K562 (cell line): ENCODE measurements around the gene KIF1A. TPM values are rescaled to one million over a fixed set of nuclear protein-coding genes. Genes with fewer than 3 reads are reported as not detected.

Experiments used
- ATAC-seq: fragments of 200-7000 bp; cut with Tn5 transposase; 3 replicates; pipeline ENCODE4 v1.9.1; 2020; ENCODE audit warnings: moderate library complexity
- BruUV-seq: library from RNA; stranded (reverse); fragments of 400-500 nt; replicated peaks from 2 replicates; lab custom pipeline; 2021; lab: Mats Ljungman, UMichigan
- CTCF ChIA-PET: fragments of 300-600 bp; formaldehyde crosslinking; extraction: SDS; loops from one replicate; lab custom pipeline; 2021; ENCODE audit warnings: low intra/inter-chr PET ratio; lab: Yijun Ruan, JAX
- POLR2A ChIA-PET: fragments of 300-600, 350-650 bp; sonication (Branson Sonifier 250); formaldehyde crosslinking; extraction: SDS; loops from one replicate; lab custom pipeline; 2021; ENCODE audit warnings: antibody characterized with exemption, inconsistent platforms; lab: Yijun Ruan, JAX
- DNase-seq, 4 experiments: peaks; one replicate each; pipeline versions ENCODE4 v3.0.0 to v3.0.0-alpha.2; 2011 to 2018; ENCODE audit warnings: low spot score in 3 of 4, mixed read lengths in 3 of 4; ENCODE audit errors: extremely low read depth in 1 of 4
- FAIRE-seq: peaks from 2 replicates; lab custom pipeline; 2011; peaks lifted over from hg19 to GRCh38; lab: Jason Lieb, UNC
- H2AFZ ChIP-seq: 2 replicates; pipeline ENCODE4 v1.6.0; 2011; ENCODE audit warnings: low read depth, low read length, control low read depth, inconsistent platforms
- H3K27ac ChIP-seq: fragments of 200-600 bp; 3 replicates; pipeline ENCODE4 v1.8.0; 2011; ENCODE audit warnings: low read depth, mild to moderate bottlenecking, control low read depth, inconsistent platforms, low read length, moderate library complexity, mixed read lengths; ENCODE audit errors: extremely low read depth
- H3K27me3 ChIP-seq, 2 experiments: fragments of 300-600 bp in 1 of 2; 2 replicates in 1 of 2; 3 replicates in 1 of 2; pipeline versions ENCODE4 v1.6.0 to v1.8.0; 2011; ENCODE audit warnings: inconsistent platforms in 2 of 2, low read length in 2 of 2, mild to moderate bottlenecking in 1 of 2, mixed read lengths in 1 of 2, moderate library complexity in 1 of 2; ENCODE audit not compliant: control insufficient read depth in 2 of 2, insufficient read depth in 2 of 2
- H3K36me3 ChIP-seq: fragments of 300-600 bp; 3 replicates; pipeline ENCODE4 v1.8.0; 2011; ENCODE audit warnings: mild to moderate bottlenecking, low read length, inconsistent platforms; ENCODE audit not compliant: control insufficient read depth, insufficient read depth
- H3K4me1 ChIP-seq, 2 experiments: fragments of 200-600 bp in 1 of 2; replicated peaks in 1 of 2; 2 replicates in 1 of 2; 3 replicates in 1 of 2; pipeline versions ENCODE4 v1.5.1 to v1.8.0; 2011; ENCODE audit warnings: inconsistent platforms in 2 of 2, low read length in 2 of 2, mild to moderate bottlenecking in 1 of 2, mixed read lengths in 1 of 2, moderate library complexity in 1 of 2; ENCODE audit not compliant: control insufficient read depth in 2 of 2, insufficient read depth in 2 of 2
- H3K4me2 ChIP-seq: 2 replicates; pipeline ENCODE4 v1.6.1; 2011; ENCODE audit warnings: low read length, control low read depth, inconsistent platforms, mixed read lengths; ENCODE audit not compliant: insufficient read depth
- H3K4me3 ChIP-seq: fragments of 200-600 bp; sonication (generic), shearing (Covaris generic); 2 replicates; pipeline ENCODE4 v1.5.1; 2016; ENCODE audit warnings: control low read depth, inconsistent platforms
- H3K79me2 ChIP-seq: fragments of 200-600 bp; 3 replicates; pipeline ENCODE4 v1.8.0; 2011; ENCODE audit warnings: low read length, inconsistent platforms; ENCODE audit not compliant: control insufficient read depth, insufficient read depth
- H3K9ac ChIP-seq, 2 experiments: 2 replicates each; pipeline versions ENCODE4 v1.6.0 to v1.6.1; 2011; ENCODE audit warnings: low read depth in 2 of 2, low read length in 2 of 2, control low read depth in 1 of 2, inconsistent platforms in 1 of 2, mild to moderate bottlenecking in 1 of 2, mixed read lengths in 1 of 2; ENCODE audit not compliant: insufficient read depth in 1 of 2
- H3K9me1 ChIP-seq: one replicate; pipeline ENCODE4 v1.6.0; 2011; ENCODE audit warnings: inconsistent platforms, mild to moderate bottlenecking, low read length, moderate library complexity; ENCODE audit not compliant: control insufficient read depth, insufficient read depth
- H3K9me3 ChIP-seq: replicated peaks from 2 replicates; pipeline ENCODE4 v1.5.1; 2011; ENCODE audit warnings: low read depth, low read length, inconsistent platforms; ENCODE audit not compliant: control insufficient read depth, insufficient read depth
- H4K20me1 ChIP-seq: replicated peaks from 2 replicates; pipeline ENCODE4 v1.6.1; 2011; ENCODE audit warnings: low read length, inconsistent platforms, mixed read lengths; ENCODE audit not compliant: control insufficient read depth, insufficient read depth
- HNRNPL ChIP-seq: fragments of 200-400 bp; formaldehyde crosslinking; IDR thresholded peaks from 2 replicates; pipeline ENCODE4 v1.6.1; 2017; ENCODE audit warnings: low read depth, mild to moderate bottlenecking, low read length
- ID3 ChIP-seq, 2 experiments: fragments of 250-450 bp in 1 of 2; fragments of 450-650 bp in 1 of 2; sonication (Bioruptor Pico) in 1 of 2; IDR thresholded peaks; 2 replicates each; pipeline versions ENCODE4 v1.6.1 to v1.8.0; 2016 to 2021; ENCODE audit warnings: mild to moderate bottlenecking in 2 of 2, moderate library complexity in 2 of 2, missing compliant biosample characterization in 1 of 2, missing genetic modification characterization in 1 of 2
- NR4A1 ChIP-seq, 2 experiments: fragments of 250-450 bp in 1 of 2; fragments of 450-650 bp in 1 of 2; sonication (Bioruptor Pico) in 1 of 2; IDR thresholded peaks; 2 replicates each; pipeline versions ENCODE4 v1.4.0 to v1.6.1; 2016 to 2020; ENCODE audit warnings: mild to moderate bottlenecking in 2 of 2, missing compliant biosample characterization in 1 of 2, missing genetic modification characterization in 1 of 2, moderate library complexity in 1 of 2
- PHB2 ChIP-seq: fragments of 450-650 bp; IDR thresholded peaks from 2 replicates; pipeline ENCODE4 v1.6.1; 2017; ENCODE audit warnings: low read depth
- PHF20 ChIP-seq: fragments of 450-650 bp; IDR thresholded peaks from 2 replicates; pipeline ENCODE4 v1.6.1; 2018; ENCODE audit not compliant: partially characterized antibody
- PRMT5 ChIP-seq: sonication (generic); formaldehyde crosslinking; IDR thresholded peaks from 2 replicates; pipeline ENCODE4 v1.5.0; 2020; ENCODE audit warnings: missing genetic modification reagents
- SIN3B ChIP-seq: fragments of 450-650 bp; IDR thresholded peaks from 2 replicates; pipeline ENCODE4 v1.6.1; 2017; ENCODE audit warnings: low read depth, mild to moderate bottlenecking, moderate library complexity
- SMARCB1 ChIP-seq: IDR thresholded peaks from 2 replicates; pipeline ENCODE4 v1.6.1; 2011; ENCODE audit warnings: improper control_type of control experiment, low read depth; ENCODE audit not compliant: insufficient read length
- SREBF1 ChIP-seq: fragments of 150-350 bp; IDR thresholded peaks from 2 replicates; pipeline ENCODE4 v1.6.1; 2014; ENCODE audit warnings: antibody characterized with exemption, low read depth, low read length, borderline replicate concordance
- ZNF23 ChIP-seq: fragments of 250-450 bp; sonication (Bioruptor Pico); IDR thresholded peaks from 2 replicates; pipeline ENCODE4 v1.4.0; 2020; ENCODE audit warnings: mild to moderate bottlenecking
- whole genome bisulfite sequencing: fragments of 100-300 bp; shearing (Covaris generic); methylation state at CpG from one replicate; pipeline ENCODE4 v1.1.6; 2016; ENCODE audit warnings: low coverage, mixed read lengths; ENCODE audit not compliant: insufficient coverage; ENCODE audit errors: missing lambda C conversion rate; 5-methylcytosine and 5-hydroxymethylcytosine counted together
- in situ Hi-C: fragments of 300-500 bp; cut with MboI; formaldehyde crosslinking; loops from 4 replicates; pipeline ENCODE4 v1.15.0; 2018; ENCODE audit warnings: inconsistent platforms, mixed read lengths
- intact Hi-C: fragments of 100-400 bp; cut with micrococcal nuclease; formaldehyde crosslinking; loops from 2 replicates; pipeline ENCODE4 v1.14.2; 2022
- polyA plus RNA-seq, 8 experiments: library from polyadenylated mRNA; depleted of rRNA in 4 of 8; stranded (reverse) in 5 of 8; unstranded in 3 of 8; fragments of >200 nt; fragmentation: Nextera tagmentation in 2 of 8; fragmentation: Illumina TruSeq in 1 of 8; extraction: Ambion mirVana in 2 of 8; extraction: Trizol in 1 of 8; gene quantifications; 2 replicates each; pipeline versions ENCODE4 v1.2.1 to v1.2.3, GENCODE V29; 2011 to 2014; ENCODE audit warnings: inconsistent platforms in 1 of 8, missing spikeins in 1 of 8
- total RNA-seq, 7 experiments: library from RNA; depleted of rRNA in 6 of 7; stranded (reverse); fragments of >200 nt in 6 of 7; fragmentation: Illumina TruSeq in 2 of 7; extraction: Trizol in 2 of 7; gene quantifications; 2 replicates each; pipeline versions ENCODE4 v1.2.1 to v1.2.3, GENCODE V29; 2011 to 2021; ENCODE audit warnings: low replicate concordance in 1 of 7
- TF ChIP-seq, protein P1 (sequence below): fragments of 250-450 bp; sonication (Bioruptor Pico); IDR thresholded peaks from 2 replicates; pipeline ENCODE4 v1.9.0; 2021; ENCODE audit warnings: mild to moderate bottlenecking

Gene KIF1A
- total and polyA plus RNA-seq, 9 of the 15 experiments (the other 6 are each of a cell fraction or from before 2014, with no cell fraction given): 0.07 to 1.4 (median 0.45) TPM; not detected in 2

DNA sequence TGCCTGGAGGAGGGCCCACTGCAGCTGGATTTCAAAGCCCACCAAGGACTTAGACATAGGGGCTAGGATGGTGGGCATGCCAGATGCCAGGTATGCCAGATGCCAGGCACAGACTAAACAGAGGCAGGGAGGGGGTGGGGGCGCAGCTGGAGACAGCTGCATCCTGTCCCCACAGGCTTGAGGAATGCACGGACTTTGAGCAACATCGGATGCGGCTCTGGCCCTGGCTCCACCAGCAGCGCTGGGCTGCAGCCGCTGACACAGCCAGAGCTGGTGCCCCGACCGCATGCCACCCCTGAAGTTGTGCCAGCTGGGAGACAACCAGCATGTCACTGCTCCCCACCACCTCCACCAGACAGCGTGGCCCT lies 88.9 kb downstream of the KIF1A start:
- DNase-seq (no peak), FAIRE-seq (no peak), ATAC-seq (no peak)
- Histone ChIP-seq H3K4me2 (no peak overlapping the region), H3K9ac (no peak overlapping the region), H3K79me2 (no peaks in the 10 kb centered on the region), H2AFZ (no peak overlapping the region), H3K9me3 (no peaks in the 10 kb centered on the region), H3K4me1 (peaks cover 0 to 7% of the 10 kb centered on the region in 2 experiments; a peak in 1 of 5 replicates), H3K4me3 (no peak overlapping the region), H3K27ac (no peak overlapping the region), H3K9me1 (no peaks in the 10 kb centered on the region), H4K20me1 (no peaks in the 10 kb centered on the region), H3K27me3 (peaks cover 0 to 51% of the 10 kb centered on the region in 2 experiments; a peak in 2 of 5 replicates), H3K36me3 (no peaks in the 10 kb centered on the region)
- POLR2A ChIA-PET: interaction anchor here (0.6 to 0.7 kb wide), 2 partner anchors 57 to 281 kb away, joined by 3 read pairs; no protein-coding TSS in a partner anchor
- in situ Hi-C loops: no loop called here
- no TSS peak for BruUV-seq
- TF ChIP-seq SMARCB1: no peak
- no peak for TF ChIP-seq SIN3B
- TF ChIP-seq PHB2: no peak
- no peak for TF ChIP-seq SREBF1
- TF ChIP-seq ID3 (CRISPR knock-in tag; IDR thresholded peaks at IDR 0.05): no peak
- no peak for TF ChIP-seq ID3 (tag; IDR thresholded peaks at IDR 0.05)
- no peak for TF ChIP-seq NR4A1 (CRISPR knock-in tag; IDR thresholded peaks at IDR 0.05)
- no peak for TF ChIP-seq NR4A1 (tag; IDR thresholded peaks at IDR 0.05)
- TF ChIP-seq PRMT5 (CRISPR knock-in tag): no peak
- TF ChIP-seq ZNF23 (CRISPR knock-in tag): no peak
- TF ChIP-seq PHF20: no peak
- no peak for TF ChIP-seq HNRNPL
- TF ChIP-seq, protein P1, sequence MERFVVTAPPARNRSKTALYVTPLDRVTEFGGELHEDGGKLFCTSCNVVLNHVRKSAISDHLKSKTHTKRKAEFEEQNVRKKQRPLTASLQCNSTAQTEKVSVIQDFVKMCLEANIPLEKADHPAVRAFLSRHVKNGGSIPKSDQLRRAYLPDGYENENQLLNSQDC (CRISPR knock-in tag): no peak
- WGBS: 0% methylated on average over 8 of the region's 9 CpGs
- intact Hi-C loops: no loop called here
- CTCF ChIA-PET: no interaction called here
